ENCODE measurements around the gene DDX27.
A peak's percentile ranks its signal among the peaks of the same experiment; 100 is the strongest.

DDX27 gene

DNA sequence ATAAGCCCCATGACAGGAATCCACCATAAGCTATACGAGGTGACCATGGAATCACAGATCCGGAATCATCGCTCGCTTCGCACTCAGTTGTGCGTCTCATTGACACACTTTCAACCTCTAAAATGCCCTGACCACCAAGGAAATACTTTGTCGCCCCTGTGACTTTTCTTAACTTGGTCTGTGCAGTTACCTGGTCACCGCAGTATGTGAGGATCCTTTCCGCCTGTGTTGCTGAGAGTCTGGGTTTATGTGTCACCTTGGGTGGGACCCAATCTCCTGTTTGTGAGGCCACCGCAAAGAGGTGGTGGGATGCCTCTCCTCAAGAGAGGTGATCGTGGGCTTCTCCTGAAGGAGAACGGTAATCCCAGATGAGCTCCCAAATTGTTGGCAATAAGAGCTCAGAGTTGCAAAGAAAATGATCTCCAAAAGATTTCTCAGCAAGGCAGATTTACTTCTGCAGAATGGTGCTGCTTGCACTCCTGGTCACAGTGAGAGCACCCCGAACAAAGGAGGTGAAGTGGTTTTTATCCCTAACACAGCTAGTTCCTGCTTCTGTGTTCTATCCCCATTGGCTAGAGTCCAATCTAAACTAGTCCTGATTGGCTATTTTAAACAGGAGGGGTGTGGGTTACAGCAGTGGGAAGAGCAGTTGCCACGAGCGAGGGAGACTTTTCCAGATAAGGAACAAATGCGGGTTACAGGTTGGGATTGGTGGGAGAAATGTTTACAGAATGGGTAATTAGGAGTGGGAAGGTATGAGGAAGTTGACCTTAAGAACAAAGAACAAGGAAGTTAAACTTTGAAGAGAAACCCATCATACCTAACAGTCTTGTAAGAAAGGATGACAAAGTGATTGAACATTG is 67.7 kb downstream of the DDX27 start:
- peak overlapping the region in 2 of 3 experiments; percentile 6 to 17 for H3K4me3 Mint-ChIP-seq
- TF ChIP-seq, protein P1, sequence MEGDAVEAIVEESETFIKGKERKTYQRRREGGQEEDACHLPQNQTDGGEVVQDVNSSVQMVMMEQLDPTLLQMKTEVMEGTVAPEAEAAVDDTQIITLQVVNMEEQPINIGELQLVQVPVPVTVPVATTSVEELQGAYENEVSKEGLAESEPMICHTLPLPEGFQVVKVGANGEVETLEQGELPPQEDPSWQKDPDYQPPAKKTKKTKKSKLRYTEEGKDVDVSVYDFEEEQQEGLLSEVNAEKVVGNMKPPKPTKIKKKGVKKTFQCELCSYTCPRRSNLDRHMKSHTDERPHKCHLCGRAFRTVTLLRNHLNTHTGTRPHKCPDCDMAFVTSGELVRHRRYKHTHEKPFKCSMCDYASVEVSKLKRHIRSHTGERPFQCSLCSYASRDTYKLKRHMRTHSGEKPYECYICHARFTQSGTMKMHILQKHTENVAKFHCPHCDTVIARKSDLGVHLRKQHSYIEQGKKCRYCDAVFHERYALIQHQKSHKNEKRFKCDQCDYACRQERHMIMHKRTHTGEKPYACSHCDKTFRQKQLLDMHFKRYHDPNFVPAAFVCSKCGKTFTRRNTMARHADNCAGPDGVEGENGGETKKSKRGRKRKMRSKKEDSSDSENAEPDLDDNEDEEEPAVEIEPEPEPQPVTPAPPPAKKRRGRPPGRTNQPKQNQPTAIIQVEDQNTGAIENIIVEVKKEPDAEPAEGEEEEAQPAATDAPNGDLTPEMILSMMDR (IDR thresholded peaks at IDR 0.05; ENCODE audit: unreplicated experiment in 3 of 3): no peak
- peaks cover 55% of the 10 kb centered on the region for H3K4me1 Mint-ChIP-seq
- H3K27ac Mint-ChIP-seq: peak overlapping the region in 2 of 3 experiments; percentile 34 to 41
- peaks cover 100% of the 10 kb centered on the region for H3K36me3 Mint-ChIP-seq (ENCODE audit: low read depth)
- no peaks in the 10 kb centered on the region for H3K27me3 Mint-ChIP-seq (ENCODE audit: low read depth)
- H3K9me3 Mint-ChIP-seq: peaks cover 43% of the 10 kb centered on the region

DNA sequence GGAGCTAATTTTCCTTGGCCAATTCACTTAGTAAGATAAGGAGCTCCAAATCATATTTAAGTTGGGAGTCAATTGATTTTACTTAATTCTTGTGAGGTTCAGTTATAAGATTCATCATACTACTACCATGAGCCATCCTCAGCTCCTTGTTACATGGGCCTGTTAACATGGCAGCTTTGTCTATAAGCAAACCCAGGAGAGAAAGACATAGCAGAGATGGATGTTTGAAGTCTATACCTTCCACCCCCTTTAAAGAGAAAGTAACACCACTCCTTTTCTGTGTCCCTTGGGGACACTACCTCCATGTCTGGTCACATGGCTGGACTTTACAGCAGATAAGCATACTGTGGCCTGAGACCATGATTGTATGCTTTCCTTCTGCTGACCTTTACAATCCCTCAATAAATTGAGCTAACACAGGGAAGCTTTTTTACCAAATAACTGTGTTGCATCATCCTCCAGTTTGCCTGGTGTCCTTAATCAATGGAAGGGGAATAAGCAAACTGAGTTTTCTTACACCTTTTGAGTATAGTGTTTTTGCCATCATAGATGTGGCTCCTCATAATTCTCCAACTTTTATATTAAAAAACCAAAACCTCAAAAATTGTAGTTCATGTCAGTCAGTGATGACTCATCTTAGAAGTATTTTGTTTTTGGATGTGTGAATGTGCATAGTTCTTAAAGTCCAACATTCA is 68.5 kb downstream of the DDX27 start:
- no peak overlapping the region for H3K4me3 Mint-ChIP-seq
- H3K36me3 Mint-ChIP-seq (ENCODE audit: low read depth): peaks cover 98% of the 10 kb centered on the region
- no peaks in the 10 kb centered on the region for H3K27me3 Mint-ChIP-seq (ENCODE audit: low read depth)
- peak overlapping the region in 1 of 3 experiments; percentile 41 for H3K27ac Mint-ChIP-seq
- peaks cover 36% of the 10 kb centered on the region for H3K9me3 Mint-ChIP-seq
- TF ChIP-seq, protein P1 (IDR thresholded peaks at IDR 0.05; ENCODE audit: unreplicated experiment in 3 of 3): no peak
- peaks cover 47% of the 10 kb centered on the region for H3K4me1 Mint-ChIP-seq

DNA sequence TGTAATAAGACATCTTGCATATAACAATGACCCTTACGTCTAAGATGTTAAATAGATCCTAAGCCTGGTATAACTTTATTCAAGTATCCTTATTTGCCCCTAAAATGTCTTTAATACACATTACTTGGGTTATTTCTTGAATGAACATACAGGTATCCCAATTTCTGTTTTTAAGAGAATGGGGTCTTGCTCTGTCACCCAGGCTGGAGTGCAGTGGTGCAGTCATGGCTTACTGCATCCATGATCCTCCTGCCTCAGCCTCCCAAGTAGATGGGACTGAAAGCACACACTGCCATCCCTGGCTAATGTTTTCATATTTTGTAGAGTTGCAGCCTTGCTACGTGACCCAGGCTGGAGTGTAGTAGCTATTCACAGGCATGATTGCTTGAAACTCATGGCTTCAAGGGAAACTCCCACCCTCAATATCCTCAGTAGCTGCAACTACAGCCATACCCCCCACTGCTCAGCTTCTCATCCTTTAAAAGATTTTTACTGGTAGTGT is 69.1 kb downstream of the DDX27 start:
- H3K9me3 Mint-ChIP-seq: peaks cover 32% of the 10 kb centered on the region
- peaks cover 41% of the 10 kb centered on the region for H3K4me1 Mint-ChIP-seq
- peaks cover 97% of the 10 kb centered on the region for H3K36me3 Mint-ChIP-seq (ENCODE audit: low read depth)
- H3K27ac Mint-ChIP-seq: peak overlapping the region in 1 of 3 experiments; percentile 30
- H3K4me3 Mint-ChIP-seq: no peak overlapping the region
- H3K27me3 Mint-ChIP-seq (ENCODE audit: low read depth): no peaks in the 10 kb centered on the region
- TF ChIP-seq, protein P1 (IDR thresholded peaks at IDR 0.05; ENCODE audit: unreplicated experiment in 3 of 3): no peak

DNA sequence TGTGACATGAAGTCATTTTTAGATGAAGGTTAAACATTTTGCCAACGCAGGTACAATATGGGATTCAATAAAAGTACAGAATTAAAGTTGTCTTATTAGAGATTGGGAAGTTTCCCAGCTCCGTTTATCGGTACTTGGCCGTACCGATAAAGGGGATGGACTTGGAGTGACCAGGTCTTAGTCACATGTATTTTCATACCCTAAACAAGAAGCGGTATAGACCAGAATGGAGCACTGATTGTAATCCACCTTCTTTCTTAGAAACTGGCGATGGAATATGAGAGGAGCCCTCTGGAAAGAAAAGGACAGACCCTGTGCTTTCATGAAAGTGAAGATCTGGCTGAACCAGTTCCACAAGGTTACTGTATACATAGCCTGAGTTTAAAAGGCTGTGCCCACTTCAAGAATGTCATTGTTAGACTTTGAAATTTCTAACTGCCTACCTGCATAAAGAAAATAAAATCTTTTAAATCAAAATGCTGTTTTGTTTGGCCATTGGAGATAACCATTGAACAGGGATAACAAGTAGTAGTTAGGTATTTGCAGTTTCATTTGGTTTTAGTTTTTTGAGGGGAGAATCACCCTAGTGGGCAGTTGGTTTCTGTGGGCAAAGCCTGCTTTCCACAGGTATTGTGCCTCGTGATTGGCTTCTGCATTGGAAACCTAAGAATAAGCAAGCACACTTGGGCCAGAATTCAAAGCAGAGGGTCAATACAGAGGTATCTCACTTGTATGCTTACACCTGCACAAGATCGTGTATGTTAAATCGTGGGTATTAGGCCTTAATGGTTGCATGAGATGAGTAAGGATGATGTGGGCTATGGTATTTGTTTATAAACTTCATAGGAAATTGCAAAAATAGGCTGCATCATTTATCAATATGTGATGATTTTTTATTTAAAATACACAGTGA is 69.8 kb downstream of the DDX27 start:
- no peaks in the 10 kb centered on the region for H3K27me3 Mint-ChIP-seq (ENCODE audit: low read depth)
- H3K4me3 Mint-ChIP-seq: no peak overlapping the region
- peak overlapping the region in 1 of 3 experiments; percentile 30 for H3K27ac Mint-ChIP-seq
- peaks cover 94% of the 10 kb centered on the region for H3K36me3 Mint-ChIP-seq (ENCODE audit: low read depth)
- TF ChIP-seq, protein P1 (IDR thresholded peaks at IDR 0.05; ENCODE audit: unreplicated experiment in 3 of 3): no peak
- peaks cover 33% of the 10 kb centered on the region for H3K4me1 Mint-ChIP-seq
- H3K9me3 Mint-ChIP-seq: peaks cover 25% of the 10 kb centered on the region

DNA sequence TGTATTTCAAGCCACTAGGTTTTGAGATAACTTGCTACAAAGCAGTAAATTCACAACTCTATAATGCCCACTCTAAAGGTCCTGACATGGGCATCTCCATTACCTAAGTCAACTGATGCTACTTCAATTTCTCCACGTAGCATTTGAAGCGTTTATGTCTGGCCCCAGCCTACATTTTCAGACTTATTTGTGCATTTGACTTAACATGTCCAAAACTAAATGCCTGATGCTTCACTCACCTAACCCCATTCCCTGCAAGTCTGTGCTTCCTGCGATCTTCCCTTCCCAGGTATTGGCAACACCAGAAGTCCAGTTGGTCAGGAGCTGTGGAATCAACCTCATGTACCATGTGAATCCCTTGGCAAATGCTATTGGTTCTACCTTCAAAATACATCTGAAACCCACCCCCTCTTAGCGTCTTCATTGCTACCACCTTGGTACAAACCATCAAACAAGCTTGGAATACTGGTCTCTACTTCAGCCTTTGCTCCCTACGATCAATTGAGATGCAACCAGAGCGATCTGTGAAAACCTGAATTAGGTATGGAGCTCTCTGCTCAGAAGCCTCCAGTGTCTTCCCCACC is 71.5 kb downstream of the DDX27 start:
- Mint-ChIP-seq H3K4me1 (peaks cover 20% of the 10 kb centered on the region), H3K4me3 (no peak overlapping the region), H3K36me3 (ENCODE audit: low read depth) (peaks cover 89% of the 10 kb centered on the region), H3K27ac (peak overlapping the region in 1 of 3 experiments; percentile 34), H3K27me3 (ENCODE audit: low read depth) (no peaks in the 10 kb centered on the region), H3K9me3 (peaks cover 14% of the 10 kb centered on the region)
- TF ChIP-seq, protein P1 (IDR thresholded peaks at IDR 0.05; ENCODE audit: unreplicated experiment in 3 of 3): no peak

Data from nephron (organoid).